ENCODE data around the gene B4GALNT1.
"Not testable (repeated sequence)": the region's sequence is repeated elsewhere in the genome, so short reads cannot be mapped to it uniquely, and the experiment has no call there.

B4GALNT1 gene

DNA sequence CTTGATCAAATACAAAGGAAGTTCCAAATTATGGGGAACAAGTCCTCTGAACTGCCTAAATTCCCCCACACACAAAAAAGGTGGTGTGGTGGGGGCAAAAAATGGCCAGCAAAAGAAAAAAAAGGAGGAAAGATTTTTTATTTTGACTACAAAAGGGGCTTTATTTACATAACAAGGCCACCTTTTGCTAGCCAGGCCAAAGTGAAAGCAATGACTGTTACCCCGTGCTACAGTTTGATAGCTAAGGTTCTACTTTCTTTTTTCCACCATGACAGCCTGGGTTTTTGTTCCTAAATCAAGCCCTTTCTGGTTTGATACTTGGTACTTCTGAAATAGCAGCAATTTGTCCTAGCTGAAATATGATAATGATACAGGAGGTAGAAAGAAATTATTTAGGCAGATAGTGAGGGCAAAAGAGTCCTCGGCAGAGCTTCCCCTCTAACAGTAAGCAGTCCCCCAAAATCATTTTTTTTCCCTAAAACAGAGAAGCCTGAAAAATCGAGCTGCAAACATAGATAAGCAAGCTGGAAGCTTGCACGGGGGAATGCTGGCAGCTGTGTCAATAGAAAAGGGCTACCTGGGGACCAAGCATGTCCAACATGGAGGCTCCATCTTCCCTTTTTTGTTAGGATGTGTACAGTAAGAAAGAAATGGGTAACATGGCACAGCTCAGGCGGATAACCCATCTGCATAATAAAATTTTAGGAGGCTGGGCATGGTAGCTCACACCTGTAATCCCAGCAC, 8.9 kb upstream of the B4GALNT1 start:
- TF ChIP-seq, protein P1, sequence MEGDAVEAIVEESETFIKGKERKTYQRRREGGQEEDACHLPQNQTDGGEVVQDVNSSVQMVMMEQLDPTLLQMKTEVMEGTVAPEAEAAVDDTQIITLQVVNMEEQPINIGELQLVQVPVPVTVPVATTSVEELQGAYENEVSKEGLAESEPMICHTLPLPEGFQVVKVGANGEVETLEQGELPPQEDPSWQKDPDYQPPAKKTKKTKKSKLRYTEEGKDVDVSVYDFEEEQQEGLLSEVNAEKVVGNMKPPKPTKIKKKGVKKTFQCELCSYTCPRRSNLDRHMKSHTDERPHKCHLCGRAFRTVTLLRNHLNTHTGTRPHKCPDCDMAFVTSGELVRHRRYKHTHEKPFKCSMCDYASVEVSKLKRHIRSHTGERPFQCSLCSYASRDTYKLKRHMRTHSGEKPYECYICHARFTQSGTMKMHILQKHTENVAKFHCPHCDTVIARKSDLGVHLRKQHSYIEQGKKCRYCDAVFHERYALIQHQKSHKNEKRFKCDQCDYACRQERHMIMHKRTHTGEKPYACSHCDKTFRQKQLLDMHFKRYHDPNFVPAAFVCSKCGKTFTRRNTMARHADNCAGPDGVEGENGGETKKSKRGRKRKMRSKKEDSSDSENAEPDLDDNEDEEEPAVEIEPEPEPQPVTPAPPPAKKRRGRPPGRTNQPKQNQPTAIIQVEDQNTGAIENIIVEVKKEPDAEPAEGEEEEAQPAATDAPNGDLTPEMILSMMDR (IDR thresholded peaks at IDR 0.05; ENCODE audit: borderline replicate concordance, insufficient read depth, low read depth, low read length): no peak
- H3K4me3 ChIP-seq (ENCODE audit: low read depth, low read length): no peak overlapping the region

DNA sequence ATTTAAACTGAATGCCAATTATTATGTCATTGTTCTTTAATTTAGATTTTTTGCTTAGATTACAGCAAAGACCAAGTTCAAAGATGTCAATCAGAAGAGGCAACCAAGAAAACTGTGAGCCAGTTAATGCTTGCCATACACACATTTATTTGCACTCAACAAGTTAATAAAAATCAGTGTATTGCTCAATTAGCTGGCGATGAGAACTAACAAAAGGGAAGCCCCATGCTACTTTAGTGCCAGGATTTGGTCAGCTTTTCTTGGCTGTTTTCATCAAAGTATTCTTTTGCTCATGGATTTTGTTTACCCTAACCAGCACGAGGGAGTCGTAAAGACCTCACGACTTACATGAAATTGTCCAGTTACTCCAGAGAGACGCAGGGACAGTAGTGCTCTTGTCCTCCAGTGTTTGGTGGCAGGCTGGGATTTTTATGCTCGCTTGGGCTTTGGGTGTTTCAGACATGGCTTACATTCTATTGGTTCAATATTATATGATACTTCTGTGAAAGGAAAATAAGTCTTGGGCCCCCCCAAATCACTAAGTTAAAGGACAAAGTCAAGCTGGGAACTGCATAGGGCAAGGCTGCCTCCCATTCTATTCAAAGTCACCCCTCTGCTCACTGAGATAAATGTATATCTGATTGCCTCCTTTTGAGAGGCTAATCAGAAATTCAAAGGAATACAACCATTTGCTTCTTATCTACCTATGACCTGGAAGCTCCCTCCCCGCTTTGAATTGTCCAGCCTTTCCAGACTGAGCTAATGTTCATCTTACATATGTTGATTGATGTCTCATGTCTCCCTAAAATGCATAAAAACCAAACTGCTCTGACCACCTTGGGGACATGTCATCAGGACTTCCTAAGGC, 7.4 kb upstream of the B4GALNT1 start:
- TF ChIP-seq, protein P1 (IDR thresholded peaks at IDR 0.05; ENCODE audit: borderline replicate concordance, insufficient read depth, low read depth, low read length): no peak
- no peak overlapping the region for H3K4me3 ChIP-seq (ENCODE audit: low read depth, low read length)

DNA sequence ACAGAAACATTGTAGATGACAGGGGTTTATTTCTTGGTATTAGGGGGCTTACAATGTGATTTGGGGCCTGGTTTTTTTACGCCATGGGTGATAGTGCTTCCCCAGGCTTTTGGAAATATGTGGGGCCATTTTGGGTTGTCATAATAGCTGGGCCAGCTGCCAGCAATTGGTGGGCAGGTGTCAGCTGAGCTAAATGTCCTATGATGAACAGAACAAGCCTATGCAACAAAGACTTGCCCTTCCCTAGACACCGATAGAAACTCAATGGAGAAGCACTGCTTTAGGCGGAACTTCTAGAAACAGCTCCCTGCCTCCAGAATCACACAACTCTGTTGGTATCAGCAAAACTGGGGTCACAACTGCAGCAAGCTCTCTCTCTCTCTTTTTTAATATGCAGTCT, 5.1 kb upstream of the B4GALNT1 start:
- H3K4me3 ChIP-seq (ENCODE audit: low read depth, low read length): no peak overlapping the region
- TF ChIP-seq, protein P1 (IDR thresholded peaks at IDR 0.05; ENCODE audit: borderline replicate concordance, insufficient read depth, low read depth, low read length): no peak

DNA sequence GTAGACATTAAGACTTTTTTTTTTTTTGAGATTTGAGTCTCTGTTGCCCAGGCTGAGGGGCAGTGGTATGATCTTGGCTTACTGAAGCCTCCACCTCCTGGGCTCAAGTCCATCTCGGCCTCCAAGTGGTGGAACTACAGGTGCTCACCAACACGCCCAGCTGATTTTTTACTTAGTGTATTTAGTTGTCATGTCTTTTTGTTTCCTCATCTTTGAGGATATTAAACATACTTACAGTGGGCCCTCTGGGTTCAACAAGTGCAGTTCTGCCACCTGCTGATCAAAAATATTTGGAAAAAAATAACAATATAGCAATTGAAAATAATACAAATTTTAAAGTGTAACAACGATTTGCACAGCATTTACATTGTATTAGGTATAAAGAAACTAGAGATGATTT, 4.4 kb upstream of the B4GALNT1 start:
- H3K4me3 ChIP-seq (ENCODE audit: low read depth, low read length): no peak overlapping the region
- TF ChIP-seq, protein P1 (IDR thresholded peaks at IDR 0.05; ENCODE audit: borderline replicate concordance, insufficient read depth, low read depth, low read length): no peak

DNA sequence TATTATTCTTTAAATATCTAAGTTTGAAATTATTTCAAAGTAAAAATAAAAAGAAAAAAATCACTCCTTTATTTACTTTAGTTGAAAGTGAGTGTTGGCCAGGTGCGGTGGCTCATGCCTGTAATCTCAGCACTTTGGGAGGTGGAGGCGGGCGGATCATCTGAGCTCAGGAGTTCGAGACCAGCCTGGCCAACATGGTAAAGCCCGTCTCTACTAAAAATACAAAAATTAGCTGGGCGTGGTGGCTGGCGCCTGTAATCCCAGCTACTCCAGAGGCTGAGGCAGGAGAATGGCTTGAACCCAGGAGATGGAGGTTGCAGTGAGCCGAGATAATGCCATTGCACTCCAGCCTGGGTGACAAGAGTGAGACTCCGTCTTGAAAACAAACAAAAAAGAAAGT, 3.7 kb upstream of the B4GALNT1 start:
- H3K4me3 ChIP-seq (ENCODE audit: low read depth, low read length): not testable (repeated sequence)

DNA sequence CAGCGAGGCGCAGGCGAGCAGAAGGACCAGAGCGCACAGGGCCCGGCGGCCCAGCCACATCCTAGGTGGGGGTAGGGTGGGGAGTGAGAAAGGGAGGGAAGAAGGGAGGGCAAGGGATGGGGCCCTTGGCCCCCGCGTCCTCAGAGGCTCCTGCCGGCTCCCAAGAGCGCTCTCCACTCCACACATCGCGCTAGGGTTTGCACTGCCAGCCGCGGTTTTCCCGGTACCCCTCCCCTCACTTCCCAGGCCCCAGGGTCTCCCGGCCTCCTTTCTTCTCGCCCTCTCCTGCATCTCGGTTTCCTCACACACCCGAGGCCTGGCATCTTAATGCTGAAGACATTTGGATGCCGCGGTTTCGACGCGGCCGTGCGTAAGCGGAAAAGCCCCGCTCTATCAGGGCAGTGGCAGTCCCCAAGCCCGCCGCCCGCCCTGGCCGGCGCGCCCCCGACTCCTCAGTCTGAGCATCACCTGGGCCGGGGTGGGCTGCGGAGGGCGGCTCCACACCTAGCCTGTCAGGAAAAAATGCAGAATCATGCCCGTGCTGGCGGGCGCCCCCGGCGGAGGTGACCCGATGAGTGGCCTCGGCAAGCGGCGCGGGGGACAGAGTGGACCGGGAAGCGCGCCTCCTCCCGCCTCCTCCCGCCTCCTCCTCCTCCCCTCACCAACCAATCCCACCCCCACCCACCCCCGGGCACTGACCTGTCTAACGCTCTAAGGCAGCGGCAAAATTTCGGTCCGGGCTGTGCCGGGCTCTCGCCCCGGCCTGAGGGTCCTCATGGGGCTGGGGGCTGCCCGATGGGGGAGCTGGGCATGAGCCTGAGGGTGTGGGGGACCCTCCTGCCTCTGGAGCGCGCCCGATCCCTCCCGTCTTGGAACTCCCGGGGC, 686 bp downstream of the B4GALNT1 start:
- peak overlapping the region; percentile 48 for H3K4me3 ChIP-seq (ENCODE audit: low read depth, low read length)
- TF ChIP-seq, protein P1 (IDR thresholded peaks at IDR 0.05; ENCODE audit: borderline replicate concordance, insufficient read depth, low read depth, low read length): peak; percentile 13; the same call in 1 of the 2 replicates

DNA sequence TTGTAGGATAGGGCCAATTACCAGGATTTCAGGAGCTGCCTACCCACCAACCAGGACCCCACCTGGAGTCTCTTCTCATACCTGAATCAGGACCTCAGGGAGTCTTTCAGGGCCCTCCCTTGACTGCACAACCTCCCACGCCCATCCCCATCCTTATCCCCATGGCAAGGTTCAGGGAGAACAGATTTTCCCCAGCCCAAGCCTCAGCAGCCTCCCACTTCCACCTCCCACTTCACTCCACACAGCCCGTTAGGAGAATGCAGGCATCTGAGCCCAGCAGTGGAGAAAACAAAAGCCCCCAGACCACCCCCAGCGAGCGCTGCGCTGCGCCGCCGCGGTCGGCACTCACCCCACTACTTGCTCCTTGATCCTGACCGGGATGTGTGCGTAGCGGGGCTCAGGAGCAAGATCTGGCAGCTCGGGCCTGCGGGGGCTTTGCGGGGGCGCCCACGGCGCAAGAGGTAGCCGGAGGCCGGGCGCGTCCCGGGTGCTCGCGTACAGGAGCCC, 1.4 kb downstream of the B4GALNT1 start:
- TF ChIP-seq, protein P1 (IDR thresholded peaks at IDR 0.05; ENCODE audit: borderline replicate concordance, insufficient read depth, low read depth, low read length): no peak
- H3K4me3 ChIP-seq (ENCODE audit: low read depth, low read length): no peak overlapping the region
